Body of pancreas (tissue), 4 donors: Measurements from ENCODE around the gene PTPRN2.

Experiments used
- CTCF ChIP-seq, 7 experiments: fragments of 450-650 bp in 4 of 7; fragments of 200-600 bp in 3 of 7; sonication (generic) in 3 of 7; IDR thresholded peaks; one replicate each; pipeline ENCODE4 v1.5.1; 2016 to 2019; ENCODE audit warnings: antibody characterized with exemption in 7 of 7
- POLR2A ChIP-seq, 3 donors: fragments of 450-650 bp; IDR thresholded peaks; one replicate each; pipeline ENCODE4 v1.6.1; 2016; ENCODE audit warnings: antibody characterized with exemption in 3 of 3, mild to moderate bottlenecking in 2 of 3

GRCh38 chr7:158322616-158323530 is 264.8 kb downstream of the PTPRN2 start:
- TF ChIP-seq POLR2A (IDR thresholded peaks at IDR 0.05), result no peak
- TF ChIP-seq CTCF (IDR thresholded peaks at IDR 0.05), result no peak
